Eye (tissue), 1 donor: ENCODE data around the gene PAPPA.

Experiments used
- DNase-seq: peaks from one replicate; pipeline ENCODE4 v3.0.0-alpha.2; 2015

The PAPPA gene

DNA sequence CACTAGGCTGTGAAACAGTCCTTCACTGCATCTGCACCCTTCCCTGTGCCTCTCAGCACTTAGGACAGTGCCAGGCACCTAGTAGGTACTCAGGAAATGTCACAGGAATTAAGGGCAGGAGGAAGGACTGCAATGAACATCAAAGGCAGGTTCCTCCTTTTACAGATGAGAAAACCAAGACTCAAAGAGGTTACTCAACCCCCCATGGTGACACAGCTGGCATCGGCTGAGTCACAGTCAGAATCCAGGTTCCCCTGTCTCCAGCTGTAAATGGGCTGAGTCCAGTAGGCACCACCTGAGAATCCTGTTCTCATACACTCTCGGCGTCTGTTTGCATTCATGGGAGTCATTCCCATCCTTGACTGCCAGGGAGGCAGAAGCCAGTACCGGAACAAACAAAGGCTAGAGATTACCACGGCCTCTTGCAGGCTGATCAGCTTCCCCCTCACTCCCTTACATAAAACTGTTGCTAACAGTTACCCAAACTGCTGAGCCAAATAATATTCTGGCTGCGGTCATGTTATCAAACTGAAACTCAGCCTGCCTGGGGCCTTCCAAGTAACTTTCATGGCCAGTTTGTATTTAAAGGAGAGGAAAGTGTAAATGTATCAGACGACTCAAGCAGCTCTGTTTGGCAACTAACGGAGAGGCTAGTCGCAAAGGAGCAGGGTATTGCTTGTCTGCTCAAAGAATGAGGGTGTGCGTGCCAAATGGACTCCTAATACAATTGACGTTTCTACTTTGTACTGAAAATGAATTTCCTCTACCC, 201.7 kb downstream of the PAPPA start:
- peak; percentile 52 for DNase-seq

DNA sequence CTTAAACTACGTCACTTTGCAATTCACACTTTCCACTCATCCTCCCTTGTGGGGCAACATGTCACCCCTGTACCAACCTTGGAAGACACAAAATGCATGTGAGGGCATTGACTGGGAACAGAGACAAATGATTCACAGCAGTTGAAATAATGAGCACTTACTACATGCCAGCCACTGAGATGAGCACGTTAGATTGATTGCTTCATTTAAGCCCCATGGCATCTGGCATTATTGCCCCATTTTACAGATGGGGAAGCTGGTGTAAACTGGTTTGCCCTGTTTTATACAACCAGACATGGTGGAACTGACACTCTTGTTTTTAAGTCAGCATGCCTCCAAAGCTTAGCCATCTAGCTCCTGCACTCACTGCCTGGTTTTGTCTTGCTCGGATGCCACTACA, 204.7 kb downstream of the PAPPA start:
- no peak for DNase-seq

DNA sequence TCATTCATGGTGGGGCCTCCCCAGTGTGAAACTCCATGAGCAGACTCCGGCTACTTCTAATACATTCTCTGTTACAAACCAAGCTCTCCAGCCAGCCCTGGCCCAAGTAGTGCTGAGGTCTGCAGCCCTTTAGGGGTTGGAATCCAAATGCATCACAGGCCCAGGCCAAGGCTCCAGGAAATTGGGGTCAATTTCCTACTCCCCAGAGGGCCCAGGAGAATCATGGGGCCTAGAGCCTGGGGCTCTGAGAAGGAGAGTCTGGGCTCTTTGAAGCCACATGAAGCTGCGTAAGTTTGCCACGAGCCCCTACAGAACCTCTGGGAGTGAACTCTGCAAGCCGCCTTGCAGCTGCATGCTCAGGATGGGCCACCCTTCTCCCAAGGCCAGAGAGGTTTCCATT, 206.4 kb downstream of the PAPPA start:
- no peak for DNase-seq

DNA sequence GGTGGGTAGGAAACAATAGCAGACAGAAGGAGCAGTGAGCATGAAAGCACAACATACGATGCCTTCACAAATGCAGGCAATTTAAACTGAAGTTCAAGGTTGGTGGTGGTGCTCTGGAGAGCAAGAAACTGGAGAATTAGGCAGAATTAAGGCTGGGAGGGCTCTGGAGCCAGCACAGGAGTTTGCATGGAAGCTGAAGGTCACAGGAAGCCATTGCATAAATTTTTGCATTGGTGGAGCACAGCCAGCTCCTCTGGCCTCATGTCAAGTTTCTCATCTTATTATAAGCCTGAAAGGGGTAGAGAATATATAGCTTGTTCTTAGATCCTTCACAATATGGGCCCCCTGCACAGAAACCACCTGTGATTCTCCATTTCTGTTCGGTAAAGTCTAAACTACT, 207.4 kb downstream of the PAPPA start:
- no peak for DNase-seq

DNA sequence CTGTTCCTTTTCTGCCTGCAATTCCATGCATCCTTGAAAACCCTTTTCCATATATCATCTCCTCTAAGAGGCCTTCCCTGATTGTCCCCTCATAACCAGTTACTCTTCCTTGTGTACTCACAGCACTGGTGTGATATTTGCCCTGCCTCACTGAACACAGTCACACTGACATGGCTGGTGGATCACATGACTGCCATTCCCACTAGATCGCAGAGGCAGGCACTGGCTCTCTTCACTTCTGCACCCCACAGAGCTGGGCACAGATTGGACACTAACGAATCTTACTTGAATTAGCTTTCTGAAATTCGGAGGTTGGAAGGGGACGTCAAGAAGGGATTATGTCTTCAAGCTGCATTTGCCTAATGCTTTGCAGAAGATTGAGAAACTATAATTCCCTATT, 208.0 kb downstream of the PAPPA start:
- peak; percentile 59 for DNase-seq

DNA sequence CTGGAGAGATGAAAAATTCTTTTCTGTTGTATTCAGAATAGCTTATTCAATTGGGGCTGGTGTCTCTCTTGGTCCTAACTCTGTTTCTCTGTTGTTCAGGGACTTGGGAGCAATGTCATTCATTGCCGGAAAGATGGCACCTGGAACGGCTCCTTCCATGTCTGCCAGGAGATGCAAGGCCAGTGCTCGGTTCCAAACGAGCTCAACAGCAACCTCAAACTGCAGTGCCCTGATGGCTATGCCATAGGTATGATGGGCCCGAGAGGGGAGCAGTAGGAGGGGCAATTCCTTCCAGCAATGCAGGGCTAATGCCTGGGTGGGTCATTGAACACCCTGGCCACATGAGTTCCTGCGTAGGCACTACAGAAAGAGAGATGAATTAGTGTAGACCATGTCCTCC, 208.9 kb downstream of the PAPPA start:
- DNase-seq: no peak

DNA sequence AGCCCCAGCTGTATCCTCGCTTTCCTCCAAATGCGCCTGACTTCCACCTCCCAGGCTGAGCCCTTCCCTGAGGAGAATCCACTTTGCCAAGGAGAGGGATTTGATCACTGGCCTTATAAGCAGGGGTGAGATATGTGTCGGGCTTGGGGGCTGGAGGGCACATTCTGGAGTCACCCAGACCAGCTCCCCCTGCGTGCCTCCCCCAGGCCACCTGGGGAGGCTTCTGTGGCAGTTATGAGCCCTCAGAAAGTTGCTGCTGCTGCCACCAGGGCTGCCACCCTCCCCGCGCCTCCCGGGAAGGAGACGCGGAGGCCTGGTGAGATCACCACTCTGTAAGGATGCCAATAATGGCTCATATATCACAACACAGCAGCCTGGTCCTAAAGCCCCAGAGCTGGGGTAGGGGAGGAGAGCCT, 211.5 kb downstream of the PAPPA start:
- peak; percentile 84 for DNase-seq

DNA sequence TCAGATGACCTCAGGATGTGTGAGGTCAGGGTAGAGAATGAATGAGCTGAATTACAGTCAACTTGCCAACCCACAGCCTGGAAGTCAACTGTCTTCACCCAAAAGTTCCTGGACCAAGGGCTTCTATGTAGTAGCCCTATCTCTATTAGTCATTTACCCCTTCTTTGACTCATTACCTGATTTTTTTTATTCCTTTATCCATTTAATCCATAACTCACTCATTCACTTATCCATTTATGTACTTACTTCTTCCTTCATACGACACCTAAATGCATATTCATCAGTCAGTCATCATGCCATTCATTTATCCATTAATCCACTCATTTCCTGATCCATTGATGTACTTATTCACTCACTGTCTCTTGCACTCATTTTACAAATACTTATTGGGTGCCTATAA, 212.7 kb downstream of the PAPPA start:
- no peak for DNase-seq

DNA sequence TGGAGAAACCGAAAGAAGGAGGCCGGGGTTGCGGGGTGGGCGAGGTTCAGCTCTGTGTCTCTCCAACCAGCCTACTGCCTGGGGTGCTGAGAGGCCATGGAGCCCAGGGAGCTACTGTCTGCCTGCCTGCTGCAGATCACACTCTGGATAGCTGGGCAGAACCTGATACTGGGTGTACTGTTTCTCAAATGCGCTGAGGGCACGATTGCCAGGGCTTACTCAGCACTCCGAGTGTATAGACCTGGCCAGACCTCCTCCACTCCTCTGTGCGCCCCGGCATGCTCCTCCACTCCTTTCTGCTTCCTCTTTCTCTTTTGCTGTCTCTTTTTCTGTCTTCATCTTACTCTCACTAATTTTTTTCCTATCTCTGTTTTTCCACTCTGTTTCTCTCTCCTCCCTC, 215.1 kb downstream of the PAPPA start:
- DNase-seq: no peak

DNA sequence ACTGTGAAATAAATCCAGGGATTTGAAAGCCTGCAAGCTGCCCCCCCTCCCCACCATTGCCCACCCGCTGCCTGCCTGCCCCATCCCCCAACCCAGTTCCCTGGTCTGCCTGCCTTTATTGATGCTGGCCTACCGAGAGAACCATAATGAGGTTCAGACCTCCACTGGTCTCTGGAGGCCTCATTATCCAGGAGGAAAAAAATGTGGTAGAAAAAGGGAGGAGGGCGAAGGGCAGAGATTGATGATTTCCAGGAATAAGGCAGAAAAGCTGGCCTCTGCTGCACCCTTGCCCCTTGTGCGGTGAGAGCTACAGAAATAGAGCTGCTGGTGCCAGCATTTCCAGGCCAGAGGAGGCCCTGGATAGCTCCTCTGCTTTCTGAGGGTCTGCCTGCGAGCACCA, 216.1 kb downstream of the PAPPA start:
- DNase-seq: peak; percentile 64

DNA sequence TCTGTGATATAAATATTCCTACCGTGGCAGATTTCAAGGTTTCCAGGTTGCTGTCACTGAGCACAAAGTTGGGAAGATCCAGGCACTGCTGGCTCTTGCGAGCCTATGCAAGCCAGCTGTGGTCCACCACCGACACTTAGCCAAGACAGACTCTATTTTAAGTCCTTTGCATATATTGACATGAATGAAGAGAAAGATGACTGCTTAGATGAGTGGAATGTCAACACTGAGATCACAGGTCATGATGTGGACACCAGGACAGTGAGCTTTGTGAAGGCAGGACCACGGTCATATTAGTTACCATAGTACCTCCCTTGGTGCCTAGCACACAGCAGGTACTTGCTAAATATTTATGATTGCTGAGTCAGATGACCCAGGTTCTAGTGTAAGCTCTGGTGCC, 217.0 kb downstream of the PAPPA start:
- no peak for DNase-seq

DNA sequence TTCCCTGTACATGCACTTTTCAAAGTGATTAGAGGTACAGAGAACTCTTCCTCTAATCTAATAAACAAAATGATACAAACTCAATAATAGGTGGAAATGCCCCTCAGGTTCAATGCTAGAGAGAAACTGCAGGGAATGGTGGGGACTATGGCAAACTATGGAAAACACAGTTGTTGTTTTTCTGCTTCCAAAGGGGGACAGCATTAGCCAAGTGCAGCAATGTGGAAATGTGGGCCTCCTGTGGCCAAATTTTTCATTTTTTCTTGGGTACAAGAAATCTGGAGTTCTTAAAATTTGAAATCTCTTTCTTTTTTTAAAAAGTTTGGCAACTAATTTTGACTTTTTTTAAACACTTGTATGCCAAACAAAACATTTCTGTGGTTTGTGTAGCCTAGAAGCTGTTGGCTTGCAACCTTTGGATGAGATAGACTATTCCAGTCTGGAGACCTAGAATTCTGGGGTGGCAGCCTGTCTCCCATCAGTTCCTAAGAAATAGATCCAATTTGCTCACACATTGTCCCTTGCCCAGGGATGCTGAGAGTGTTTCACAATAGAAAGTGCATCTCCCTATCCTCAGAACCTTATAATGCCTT, 218.6 kb downstream of the PAPPA start:
- no peak for DNase-seq

DNA sequence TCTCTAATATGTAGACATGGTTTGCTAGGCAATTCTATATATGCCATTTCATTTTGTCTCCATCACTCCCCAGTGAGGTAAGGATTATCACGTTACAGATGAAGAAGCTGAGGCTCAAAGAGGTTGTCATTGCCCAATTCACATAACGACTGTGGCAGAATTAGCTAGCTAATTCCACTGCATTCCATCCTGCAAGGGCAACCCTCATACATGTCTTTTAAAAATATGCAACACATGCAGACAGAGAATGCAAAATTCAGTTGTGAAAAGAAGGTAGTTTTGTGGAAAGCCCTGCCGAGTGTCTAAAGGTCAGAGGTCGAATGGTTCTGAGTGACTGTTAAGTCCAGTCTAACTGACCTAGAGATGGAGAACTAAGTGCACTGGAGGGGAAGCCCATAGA, 219.2 kb downstream of the PAPPA start:
- no peak for DNase-seq

DNA sequence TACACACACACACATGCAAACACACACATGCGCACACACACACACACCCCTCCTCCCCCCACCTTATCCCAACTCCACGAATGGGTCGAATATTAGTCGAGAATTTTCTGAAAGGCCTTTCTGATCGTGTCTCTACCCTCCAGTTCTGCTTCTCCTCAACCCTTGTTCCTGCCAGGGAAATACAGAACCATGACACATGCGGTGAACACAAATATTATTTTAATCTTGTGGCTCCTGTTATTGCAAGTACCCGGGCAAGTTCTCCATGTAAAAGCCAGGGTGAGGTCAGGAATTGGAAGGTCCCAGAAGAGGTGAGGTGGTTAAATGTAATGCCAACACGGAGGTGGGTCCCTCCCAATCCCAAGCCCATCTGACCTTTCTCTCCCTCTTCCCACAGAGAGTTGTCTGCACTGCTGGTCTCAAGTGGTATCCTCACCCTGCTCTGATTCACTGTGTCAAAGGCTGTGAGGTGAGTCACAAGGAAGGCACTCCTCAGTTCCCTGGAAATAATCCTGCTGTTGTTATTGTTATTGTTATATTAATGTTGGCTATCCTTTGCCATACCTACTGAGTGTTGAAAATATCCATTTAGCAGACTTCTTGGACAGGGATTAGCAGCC, 223.7 kb downstream of the PAPPA start:
- DNase-seq: no peak

DNA sequence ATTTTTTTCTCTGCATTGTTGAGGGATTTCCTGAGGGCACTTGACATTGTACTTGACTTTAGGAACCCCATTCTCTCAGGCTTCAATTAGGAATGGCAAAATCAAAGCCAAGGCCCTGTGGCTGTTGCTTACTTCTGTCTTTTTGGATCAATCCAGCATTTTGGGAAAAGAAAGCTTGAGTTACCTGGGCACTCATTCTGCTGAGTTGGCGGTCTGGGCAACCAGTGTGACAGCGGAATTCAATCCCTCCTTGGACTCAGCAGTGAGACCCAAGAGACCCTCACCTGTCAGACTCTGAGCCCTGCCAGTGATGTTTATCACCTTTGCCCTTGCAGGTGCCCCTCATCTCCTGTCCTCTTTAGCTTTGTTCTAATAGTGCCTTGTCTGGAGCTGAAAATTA, 225.3 kb downstream of the PAPPA start:
- DNase-seq: no peak

DNA sequence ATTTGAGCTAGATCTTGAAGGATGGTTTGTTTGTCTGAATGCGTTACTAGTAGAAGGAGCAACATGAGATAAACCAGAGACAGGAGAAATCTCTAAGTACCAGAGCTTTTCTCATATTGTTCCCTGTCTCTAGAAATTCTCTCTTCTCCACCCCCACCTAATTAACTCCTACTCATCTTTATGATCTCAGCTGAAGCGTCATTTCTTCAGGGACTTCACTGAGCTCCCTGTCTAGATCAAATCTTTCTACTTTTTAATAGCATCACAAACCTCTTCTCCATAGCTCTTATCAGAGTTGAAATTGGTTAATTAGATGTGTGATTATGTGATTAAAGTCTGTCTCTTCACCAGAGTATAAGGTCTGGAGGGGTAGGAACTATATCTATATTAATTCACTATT, 226.2 kb downstream of the PAPPA start:
- no peak for DNase-seq

DNA sequence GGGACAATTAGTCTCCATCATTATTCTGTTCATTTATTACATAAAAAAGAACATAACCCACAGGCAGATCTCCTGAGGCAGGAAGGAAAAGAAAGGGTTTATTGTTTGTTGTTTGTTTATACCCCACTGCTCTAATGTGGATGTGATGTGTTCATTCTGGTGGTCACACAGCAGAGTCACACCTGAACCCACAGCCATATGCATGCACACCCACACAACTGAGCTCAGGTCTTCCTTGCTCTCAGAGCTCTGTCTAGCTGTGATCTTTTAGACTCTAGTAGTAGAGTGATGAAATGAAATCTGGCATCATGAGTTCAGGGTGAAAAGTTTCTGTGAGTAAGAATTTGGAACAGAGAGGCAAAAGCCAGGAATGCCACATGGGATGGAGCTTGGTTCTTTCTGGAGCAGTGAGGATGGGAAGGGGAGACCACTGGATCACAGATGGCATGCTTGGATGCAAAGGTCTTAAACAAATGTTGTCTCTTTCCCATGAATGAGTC, 227.0 kb downstream of the PAPPA start:
- DNase-seq: no peak

DNA sequence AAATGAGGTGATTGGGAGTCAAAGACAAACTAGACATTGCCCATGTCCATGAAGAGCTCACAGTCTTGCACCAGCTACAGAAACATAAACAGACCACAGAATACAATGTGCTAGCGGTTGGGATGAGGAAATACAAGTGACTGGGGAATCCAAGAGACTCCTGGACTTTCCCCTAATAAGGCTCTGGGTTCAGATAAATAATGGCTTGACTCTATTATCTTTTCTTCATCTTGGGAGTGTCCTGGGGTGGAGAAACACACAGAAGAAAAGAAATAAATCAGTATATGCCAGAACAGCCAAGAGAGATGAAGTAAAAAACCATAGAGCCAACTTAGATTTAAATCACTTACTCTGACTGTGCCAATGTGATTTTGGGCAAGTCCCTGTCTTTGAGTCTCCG, 227.8 kb downstream of the PAPPA start:
- DNase-seq: no peak

DNA sequence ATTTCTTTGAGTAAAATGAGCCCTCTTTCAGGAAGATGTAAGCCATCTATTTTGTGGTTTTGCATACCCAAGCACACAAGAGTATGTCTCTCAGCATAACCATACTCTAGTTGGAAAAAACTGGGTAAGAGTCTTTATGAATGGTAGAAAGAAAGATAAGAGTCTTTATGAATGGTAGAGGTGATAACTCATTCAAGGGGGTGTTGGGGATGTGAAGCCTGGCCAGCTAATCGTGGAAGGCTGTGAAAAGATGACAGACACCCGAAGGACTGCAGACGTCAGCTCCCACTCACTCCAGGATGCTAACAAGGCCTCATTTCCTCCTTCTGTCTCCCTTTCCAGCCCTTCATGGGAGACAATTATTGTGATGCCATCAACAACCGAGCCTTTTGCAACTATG, 228.5 kb downstream of the PAPPA start:
- no peak for DNase-seq

DNA sequence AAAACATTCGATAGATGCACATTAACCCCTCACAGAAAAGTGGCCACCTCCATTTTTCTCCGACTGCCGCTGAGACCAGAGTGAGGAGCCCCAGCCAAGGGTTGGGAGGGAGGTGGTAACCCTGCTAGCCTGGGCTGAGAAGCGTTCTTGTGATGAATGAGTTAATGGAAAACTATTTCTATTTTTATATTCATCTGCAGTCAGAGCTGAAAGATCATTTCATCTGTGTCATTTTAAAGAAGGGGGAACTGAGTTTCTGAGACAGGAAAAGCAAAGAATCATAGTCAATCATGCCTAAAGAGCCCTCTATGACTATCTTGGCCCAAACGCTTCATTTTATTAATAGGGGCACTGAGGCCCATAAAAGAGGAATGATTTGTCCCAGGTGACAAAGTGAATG, 229.5 kb downstream of the PAPPA start:
- no peak for DNase-seq

DNA sequence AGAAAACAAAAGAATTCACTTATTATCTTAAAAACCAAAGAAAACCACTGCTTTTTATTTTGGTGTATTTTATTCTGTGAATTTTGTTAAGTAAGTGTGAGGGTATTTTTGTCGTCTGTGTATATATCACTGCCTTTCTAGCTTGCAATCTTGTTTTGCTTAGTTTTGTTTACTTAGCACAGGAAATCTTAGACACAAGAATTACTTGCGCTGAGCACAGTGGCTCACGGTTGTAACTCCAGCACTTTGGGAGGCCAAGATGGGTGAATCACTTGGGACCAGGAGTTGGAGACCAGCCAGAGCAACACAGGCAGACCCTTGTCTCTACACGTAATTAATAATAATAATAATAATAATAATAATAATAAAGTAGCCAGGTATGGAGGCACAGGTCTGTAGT, 230.3 kb downstream of the PAPPA start:
- DNase-seq: no peak

DNA sequence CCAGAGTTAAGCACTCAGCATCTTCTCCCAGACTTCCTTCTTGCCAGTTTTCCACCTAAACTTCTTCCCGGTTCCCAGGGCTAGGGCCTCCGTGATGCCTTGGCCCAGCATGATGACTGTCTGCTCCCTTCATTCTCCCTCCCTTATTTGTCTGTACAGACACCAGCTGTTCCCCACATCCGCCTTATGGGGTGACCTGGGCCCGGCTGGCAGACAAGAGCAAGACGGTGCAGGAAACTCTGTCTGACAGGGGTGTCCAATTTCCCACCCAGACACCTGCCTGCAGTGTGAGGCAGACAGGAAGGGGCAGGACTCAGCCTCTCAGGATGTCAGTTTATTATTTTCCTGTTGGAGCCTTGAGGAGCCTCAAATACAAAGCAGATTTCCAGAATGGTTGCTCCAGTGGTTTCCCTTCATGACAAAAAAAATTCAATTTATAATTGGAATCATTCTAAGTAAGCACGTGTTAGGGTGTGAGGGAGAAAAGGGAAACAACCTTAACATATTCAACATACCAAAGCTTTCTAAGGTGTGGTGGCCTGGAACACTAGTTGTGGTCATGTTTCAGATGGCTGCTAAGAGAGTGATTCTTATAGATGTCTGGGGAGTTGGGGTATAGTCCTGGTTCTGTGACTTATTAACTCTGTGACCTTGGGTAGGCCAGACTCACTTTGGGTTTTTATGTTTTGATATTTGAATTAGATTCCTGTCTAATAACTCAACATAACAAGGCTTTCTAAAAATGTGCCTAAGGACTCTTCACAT, 234.5 kb downstream of the PAPPA start:
- DNase-seq: no peak

DNA sequence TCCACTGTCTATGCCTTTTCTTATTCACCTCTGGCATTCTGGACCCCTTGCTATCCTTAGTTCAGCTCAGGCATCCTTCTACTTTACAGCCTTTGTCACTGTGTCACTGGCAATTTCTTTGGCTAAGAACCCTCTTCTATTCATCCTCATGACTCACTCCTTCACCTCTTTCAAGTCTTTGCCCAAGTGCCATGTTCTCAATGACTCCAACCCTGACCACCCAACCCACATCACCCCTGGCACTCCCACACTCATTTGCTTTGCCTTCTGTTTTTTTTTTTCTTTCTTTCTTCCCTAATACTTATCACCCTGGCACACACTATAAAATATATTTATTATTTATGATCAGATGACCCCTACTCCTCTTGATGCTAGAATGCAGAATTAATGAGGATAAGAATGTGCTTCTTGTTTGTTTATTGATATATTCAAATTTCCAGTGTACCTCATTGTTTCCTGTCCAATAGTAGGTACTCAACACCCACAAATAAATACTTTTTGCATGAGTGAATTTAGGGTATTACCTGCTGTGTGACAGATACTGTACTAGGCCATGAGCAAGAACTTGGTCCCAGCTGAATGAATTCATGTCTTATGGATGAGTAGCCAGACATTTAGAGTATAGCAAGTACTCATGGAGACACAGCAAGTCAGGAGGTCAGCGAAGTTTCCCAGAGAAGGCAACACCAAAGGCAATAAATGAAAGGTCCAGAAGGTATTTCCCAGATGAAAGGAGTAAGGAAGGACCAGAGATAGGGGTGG, 236.1 kb downstream of the PAPPA start:
- no peak for DNase-seq
